Measurements from ENCODE around the gene RXRA.

Gene RXRA

DNA sequence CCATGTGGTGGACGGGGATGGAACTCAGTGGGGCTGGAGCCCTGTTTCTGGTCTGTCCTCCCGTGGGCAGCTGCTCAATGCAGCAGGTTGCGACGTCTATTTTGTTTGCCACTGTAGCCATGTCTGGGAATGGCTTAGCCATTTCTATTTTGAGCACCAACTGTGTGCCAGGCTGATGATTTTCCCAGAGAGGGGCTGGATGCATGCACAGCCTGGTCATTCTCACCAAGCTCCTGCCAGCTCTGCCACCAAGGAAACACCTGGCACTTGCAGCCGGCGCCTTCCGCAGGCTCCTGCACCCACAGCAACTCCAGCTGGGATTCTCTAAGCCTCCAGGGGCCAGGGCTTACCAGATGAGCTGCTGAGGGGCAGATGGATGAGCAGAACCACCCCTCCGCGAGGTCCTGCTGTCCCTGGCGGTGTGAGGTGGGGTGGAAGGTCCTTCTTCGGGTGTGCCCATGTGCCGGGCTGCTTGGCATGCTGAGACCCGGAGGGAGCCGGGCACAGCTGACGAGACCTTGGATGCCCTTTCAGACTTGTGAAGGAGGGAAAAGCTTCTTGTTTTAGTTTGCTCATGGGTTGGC, 151.2 kb downstream of the RXRA start:
- no peak for DNase-seq

DNA sequence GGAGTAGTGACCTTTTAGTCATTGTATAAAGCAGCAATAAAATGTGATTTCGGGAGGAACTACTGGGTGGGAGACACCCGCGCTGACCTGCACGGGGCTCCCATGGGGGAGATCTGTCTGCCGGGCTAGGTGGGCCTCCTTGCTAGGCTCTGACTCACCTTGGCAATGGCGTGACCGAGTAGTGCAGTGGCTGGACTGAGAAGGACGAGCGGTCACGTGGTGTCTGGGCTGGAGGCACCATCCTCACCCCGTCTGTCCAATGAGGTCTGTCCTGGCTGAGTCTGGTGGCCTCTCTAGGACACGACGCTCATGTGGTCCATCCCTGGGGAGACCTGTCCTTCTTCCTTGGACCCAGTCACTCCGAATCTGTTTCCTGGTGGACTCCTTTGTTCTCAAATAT, 151.7 kb downstream of the RXRA start:
- DNase-seq: no peak

DNA sequence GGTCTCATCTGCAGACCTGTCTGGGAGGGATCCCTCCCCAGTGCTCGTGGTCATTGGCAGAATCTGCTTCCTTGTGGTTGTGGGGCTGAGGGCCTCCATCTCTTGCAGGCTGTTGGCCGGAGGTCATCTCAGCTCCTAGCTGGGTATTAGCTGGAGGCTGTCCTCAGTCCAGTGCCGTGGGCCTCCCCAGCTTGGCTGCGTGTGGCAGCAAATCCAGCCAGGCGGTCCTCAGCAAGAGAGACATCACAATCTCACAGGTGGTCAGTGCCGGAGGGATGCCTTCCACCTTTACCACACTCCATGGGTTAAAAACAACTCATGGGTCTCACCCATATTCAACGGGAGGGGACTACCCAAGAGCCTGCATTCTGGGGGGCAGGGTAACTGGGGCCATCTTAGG, 155.5 kb downstream of the RXRA start:
- DNase-seq: no peak

DNA sequence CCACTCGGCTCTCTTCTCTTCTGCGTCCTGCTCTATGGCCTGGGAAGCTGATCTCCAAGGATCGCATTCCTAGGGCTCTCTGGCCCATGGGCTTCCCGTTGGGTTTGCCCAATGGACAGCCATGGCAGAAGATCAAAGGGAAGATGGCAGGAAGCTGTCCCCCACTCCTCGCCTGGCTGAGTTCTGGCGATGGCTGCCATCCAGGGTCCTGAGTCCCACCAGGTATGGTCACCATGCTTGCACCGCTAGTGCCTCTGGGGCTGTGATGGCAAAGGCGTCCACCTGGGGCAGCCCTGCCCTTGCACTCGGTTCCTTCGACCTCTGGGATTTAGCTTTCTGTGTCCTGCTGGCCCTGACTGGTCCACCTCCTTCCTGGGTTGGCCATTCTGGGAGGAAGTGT, 156.0 kb downstream of the RXRA start:
- DNase-seq: no peak

DNA sequence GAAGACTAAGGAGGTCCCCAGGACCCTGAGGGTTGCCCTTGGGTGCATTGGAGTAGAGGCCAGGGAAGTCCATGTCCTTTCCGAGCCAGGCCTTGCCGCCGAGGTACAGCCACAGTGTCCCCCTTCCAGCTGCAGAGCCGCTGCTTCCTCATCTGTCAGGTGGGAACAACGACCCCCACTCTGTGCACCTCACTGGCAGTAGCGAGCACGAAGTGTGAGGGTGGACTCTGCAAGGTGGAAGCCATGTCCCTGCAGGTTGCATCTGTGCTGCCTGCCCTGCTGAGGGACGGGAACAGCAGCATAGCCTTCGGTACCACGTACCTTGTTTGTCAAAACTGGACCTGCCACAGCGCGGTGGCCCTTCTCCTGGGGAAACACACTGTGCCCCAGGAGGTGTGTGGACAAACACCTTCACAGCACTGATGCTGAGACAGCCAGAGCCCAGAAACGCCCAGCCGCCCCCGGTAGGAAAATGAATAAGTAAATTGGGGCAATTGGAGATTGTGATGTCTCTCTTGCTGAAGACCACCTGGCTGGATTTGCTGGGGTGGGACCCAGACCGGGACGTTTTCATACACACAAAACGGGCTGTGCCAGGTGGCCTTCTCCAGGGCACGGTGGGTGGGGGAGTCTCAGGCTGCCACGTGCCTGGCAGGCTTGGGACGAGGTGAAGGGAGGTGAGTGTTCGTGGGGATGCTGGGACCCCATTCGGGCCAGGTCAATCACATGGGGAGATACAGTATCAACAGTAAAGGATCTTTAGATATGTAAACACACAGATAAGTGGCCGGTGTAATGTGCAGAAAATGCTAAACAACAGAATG, 157.3 kb downstream of the RXRA start:
- no peak for DNase-seq

DNA sequence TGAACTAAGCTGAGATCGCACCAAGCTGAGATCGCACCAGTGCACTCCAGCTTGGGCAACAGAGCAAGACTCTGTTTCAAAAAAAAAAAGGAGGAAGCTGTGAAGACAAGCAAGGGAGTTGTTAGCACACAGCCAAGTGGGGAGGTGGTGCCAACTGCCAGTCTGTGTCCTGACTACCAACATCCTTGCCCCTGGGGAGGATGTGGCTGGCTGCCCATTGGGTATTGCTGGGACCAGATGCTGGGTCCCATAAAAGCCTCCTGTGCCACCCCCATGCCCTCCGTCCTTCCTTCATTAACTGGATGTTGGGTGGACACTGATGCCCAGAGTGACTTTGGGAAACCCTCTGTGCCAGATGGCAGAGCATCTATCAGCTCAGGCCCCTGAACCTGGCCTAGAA, 158.2 kb downstream of the RXRA start:
- no peak for DNase-seq

DNA sequence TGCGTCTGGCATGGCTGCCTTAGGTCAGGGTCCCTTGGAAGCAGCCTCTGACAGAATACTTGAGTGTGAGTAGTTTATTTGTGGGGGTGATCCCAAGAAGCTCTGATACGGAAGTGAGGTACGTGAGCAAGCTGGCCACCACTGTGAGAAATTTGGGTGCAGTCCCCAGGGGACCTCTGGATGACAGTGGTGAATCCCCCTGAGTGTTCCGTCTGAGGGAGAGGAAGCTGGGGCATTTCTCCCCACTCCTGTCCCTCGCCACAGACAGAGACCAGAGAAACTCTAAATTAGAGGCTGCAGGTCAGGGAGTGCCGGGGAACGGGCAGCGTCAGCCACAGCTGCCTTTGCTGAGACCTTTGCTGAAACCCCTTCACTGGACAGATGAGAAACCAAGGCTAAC, 159.4 kb downstream of the RXRA start:
- DNase-seq: no peak

DNA sequence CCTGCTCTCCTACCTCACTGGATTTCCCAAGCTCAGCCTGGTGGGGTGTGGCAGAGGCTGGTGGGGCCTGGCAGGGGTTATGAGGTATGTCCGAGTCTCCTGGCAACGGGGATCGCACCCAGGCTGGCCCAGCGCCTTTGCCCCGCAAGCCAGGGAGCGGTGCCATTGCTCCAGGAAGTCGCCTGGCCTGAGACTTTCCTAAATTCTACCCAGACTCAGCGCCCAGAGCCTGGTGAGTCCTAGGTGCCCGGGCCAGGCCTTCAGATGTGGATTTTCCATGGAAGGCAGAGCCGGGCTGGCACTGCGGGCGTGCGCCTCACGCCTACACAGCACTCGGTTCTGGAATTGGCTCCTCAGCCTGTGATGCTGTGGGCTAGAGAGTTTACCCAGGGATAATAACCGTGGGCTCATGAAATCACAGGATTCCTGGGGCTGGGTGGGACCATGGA, 159.9 kb downstream of the RXRA start:
- no peak for DNase-seq

DNA sequence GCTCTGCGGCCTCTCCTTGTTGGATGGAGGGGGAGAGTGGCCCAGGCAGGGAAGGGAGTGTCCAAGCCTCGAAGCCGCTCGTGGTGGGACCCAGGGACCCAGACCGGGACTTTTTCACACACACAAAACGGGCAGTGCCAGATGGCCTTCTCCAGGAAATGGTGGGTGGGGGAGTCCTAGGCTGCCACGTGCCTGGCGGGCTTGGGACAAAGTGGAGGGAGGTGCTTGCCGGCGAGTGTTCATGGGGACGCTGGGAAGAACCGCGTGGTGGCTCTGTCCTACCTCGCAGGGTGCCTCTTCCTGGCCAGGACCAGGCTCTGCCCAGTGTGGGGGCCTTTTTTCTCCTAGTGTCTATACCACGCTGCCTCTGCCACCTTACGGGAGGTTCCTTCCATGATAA, 160.3 kb downstream of the RXRA start:
- DNase-seq: no peak

Data from activated CD4-positive, alpha-beta T cell treated with anti-CD3 and anti-CD28 coated beads for 1 hour (primary cell).